Endometrial microvascular endothelial cells (primary cell): Measurements from ENCODE around the gene KRTAP9-6. TPM values are rescaled to one million over a fixed set of nuclear protein-coding genes. Genes with fewer than 3 reads are reported as not detected.

Source experiments
- in situ Hi-C: cut with HindIII; loops from 2 replicates; pipeline ENCODE4 v1.10.0; 2017; ENCODE audit warnings: low sequenced_read_pairs, low pct_unique_long_range_greater_than_20kb; ENCODE audit errors: inconsistent ontology term
- total RNA-seq: library from RNA; depleted of rRNA; stranded (reverse); fragments of >200 nt; gene quantifications from one replicate; pipeline ENCODE4 v1.2.3, GENCODE V29; 2015; ENCODE audit errors: inconsistent ontology term

Gene KRTAP9-6
- total RNA-seq, 1 donor from 2014 or later, result not detected

DNA sequence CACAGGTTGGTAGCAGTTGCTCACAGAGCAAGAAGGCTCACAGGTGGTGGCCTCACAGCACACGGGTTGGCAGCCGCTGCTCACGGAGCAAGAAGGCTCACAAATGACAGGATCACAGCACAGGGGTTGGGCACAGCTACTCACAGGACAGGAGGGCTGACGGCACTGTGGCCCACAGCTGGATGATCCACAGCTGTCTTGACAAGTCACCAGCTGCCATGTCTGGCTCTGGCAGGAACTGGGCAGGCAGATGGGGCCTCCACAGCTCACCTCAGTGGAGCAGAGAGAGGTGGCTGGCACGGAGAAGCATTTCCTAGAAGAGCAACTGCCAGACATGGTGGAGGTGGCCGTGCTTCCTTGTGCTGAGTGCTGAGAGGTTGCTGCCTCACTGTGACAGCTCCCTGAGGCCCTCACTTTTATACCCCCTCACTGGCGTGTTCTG, 43.8 kb downstream of the KRTAP9-6 start, which contains the start of gene KRTAP16-1:
Gene KRTAP16-1, minus strand, starts transcription at position 392 of the 442 bp plus-strand sequence. Its CDS starts 56 bp downstream, at position 336.
- in situ Hi-C loops, result no loop called here

GRCh38 chr17:41311111-41311510, 45.9 kb downstream of the KRTAP9-6 start:
- in situ Hi-C loops, result no loop called here

GRCh38 chr17:41315204-41315794, 50.1 kb downstream of the KRTAP9-6 start, which contains the start of gene KRTAP17-1:
KRTAP17-1 (minus strand) TSS chr17:41315710; CDS start chr17:41315650, 60 bp downstream.
- in situ Hi-C loops, result no loop called here

Other genes with a start within 250 kb of the KRTAP9-6 start
- not detected for gene KRTAP1-5, start 238.2 kb upstream of the KRTAP9-6 start, total RNA-seq
- gene KRTAP1-4, start 235.2 kb upstream of the KRTAP9-6 start, total RNA-seq, result not detected
- not detected for gene KRTAP1-3, start 230.5 kb upstream of the KRTAP9-6 start, total RNA-seq
- not detected for gene KRTAP1-1, start 223.9 kb upstream of the KRTAP9-6 start, total RNA-seq
- gene KRTAP2-1, start 218.1 kb upstream of the KRTAP9-6 start, total RNA-seq, result not detected
- not detected for gene KRTAP2-2, start 210.1 kb upstream of the KRTAP9-6 start, total RNA-seq
- gene KRTAP2-3, start 205.3 kb upstream of the KRTAP9-6 start, total RNA-seq, result not detected
- gene KRTAP2-4, start 199.5 kb upstream of the KRTAP9-6 start, total RNA-seq, result not detected
- gene KRTAP4-7, start 181.2 kb upstream of the KRTAP9-6 start, total RNA-seq, result not detected
- gene KRTAP4-8, start 167.2 kb upstream of the KRTAP9-6 start, total RNA-seq, result not detected
- gene KRTAP4-16, start 163.2 kb upstream of the KRTAP9-6 start, total RNA-seq, result not detected
- gene KRTAP4-9, start 160.0 kb upstream of the KRTAP9-6 start, total RNA-seq, result not detected
- not detected for gene KRTAP4-11, start 147.0 kb upstream of the KRTAP9-6 start, total RNA-seq
- gene KRTAP4-12, start 141.2 kb upstream of the KRTAP9-6 start, total RNA-seq, result not detected
- not detected for gene KRTAP4-6, start 124.8 kb upstream of the KRTAP9-6 start, total RNA-seq
- gene KRTAP4-5, start 115.6 kb upstream of the KRTAP9-6 start, total RNA-seq, result not detected
- gene KRTAP4-4, start 104.6 kb upstream of the KRTAP9-6 start, total RNA-seq, result not detected
- gene KRTAP4-3, start 97.2 kb upstream of the KRTAP9-6 start, total RNA-seq, result not detected
- not detected for gene KRTAP4-2, start 87.2 kb upstream of the KRTAP9-6 start, total RNA-seq
- gene KRTAP4-1, start 80.5 kb upstream of the KRTAP9-6 start, total RNA-seq, result not detected
- gene KRTAP9-1, start 75.5 kb upstream of the KRTAP9-6 start, total RNA-seq, result not detected
- gene KRTAP9-2, start 38.7 kb upstream of the KRTAP9-6 start, total RNA-seq, result not detected
- not detected for gene KRTAP9-3, start 32.9 kb upstream of the KRTAP9-6 start, total RNA-seq
- gene KRTAP9-8, start 27.4 kb upstream of the KRTAP9-6 start, total RNA-seq, result not detected
- not detected for gene KRTAP9-4, start 15.7 kb upstream of the KRTAP9-6 start, total RNA-seq
- gene KRTAP9-9, start 10.0 kb upstream of the KRTAP9-6 start, total RNA-seq, result not detected
- gene KRTAP9-7, start 10.3 kb downstream of the KRTAP9-6 start, total RNA-seq, result not detected
- not detected for gene KRTAP29-1, start 37.5 kb downstream of the KRTAP9-6 start, total RNA-seq
- not detected for gene KRTAP16-1, start 43.9 kb downstream of the KRTAP9-6 start, total RNA-seq
- gene KRTAP17-1, start 50.3 kb downstream of the KRTAP9-6 start, total RNA-seq, result not detected
- not detected for gene KRT33A, start 85.5 kb downstream of the KRTAP9-6 start, total RNA-seq
- gene KRT33B, start 104.4 kb downstream of the KRTAP9-6 start, total RNA-seq, result not detected
- gene KRT34, start 116.9 kb downstream of the KRTAP9-6 start, total RNA-seq, result not detected
- not detected for gene KRT31, start 132.2 kb downstream of the KRTAP9-6 start, total RNA-seq
- not detected for gene KRT37, start 159.2 kb downstream of the KRTAP9-6 start, total RNA-seq
- not detected for gene KRT38, start 175.6 kb downstream of the KRTAP9-6 start, total RNA-seq
- not detected for gene KRT32, start 202.0 kb downstream of the KRTAP9-6 start, total RNA-seq
- gene KRT35, start 215.8 kb downstream of the KRTAP9-6 start, total RNA-seq, result not detected
- not detected for gene KRT36, start 224.5 kb downstream of the KRTAP9-6 start, total RNA-seq
- not detected for gene KRT13, start 240.2 kb downstream of the KRTAP9-6 start, total RNA-seq